Fibroblast of lung (primary cell): ENCODE results near the gene NUP133. TPM values are rescaled to one million over a fixed set of nuclear protein-coding genes. Genes with fewer than 3 reads are reported as not detected.

Experiments used
- DNase-seq, 2 donors: peaks; one replicate each; pipeline versions ENCODE4 v3.0.0 to v3.0.0-alpha.2; 2010; ENCODE audit warnings: low read depth in 2 of 2
- H2AFZ ChIP-seq: 2 replicates; pipeline ENCODE4 v1.5.1; 2012; ENCODE audit warnings: low read length, control low read depth, inconsistent platforms
- H3K27ac ChIP-seq: 2 replicates; pipeline ENCODE4 v1.5.1; 2011; ENCODE audit warnings: low read length, control low read depth; ENCODE audit not compliant: insufficient read depth
- H3K27me3 ChIP-seq: 2 replicates; pipeline ENCODE4 v1.5.1; 2011; ENCODE audit warnings: mild to moderate bottlenecking, low read length; ENCODE audit not compliant: control insufficient read depth, insufficient read depth
- H3K36me3 ChIP-seq: 2 replicates; pipeline ENCODE4 v1.5.1; 2011; ENCODE audit warnings: low read length; ENCODE audit not compliant: control insufficient read depth, insufficient read depth
- H3K4me1 ChIP-seq: 2 replicates; pipeline ENCODE4 v1.5.1; 2011; ENCODE audit warnings: low read length; ENCODE audit not compliant: control insufficient read depth, insufficient read depth; ENCODE audit errors: extremely low read depth
- H3K4me2 ChIP-seq: 2 replicates; pipeline ENCODE4 v1.5.1; 2011; ENCODE audit warnings: low read length, control low read depth; ENCODE audit not compliant: insufficient read depth; ENCODE audit errors: extremely low read depth
- H3K4me3 ChIP-seq, 4 experiments: fragments of 200-600 bp in 1 of 4; sonication (generic) in 1 of 4; replicated peaks in 1 of 4; 2 replicates each; pipeline ENCODE4 v1.5.1; 2011 to 2016; ENCODE audit warnings: low read length in 4 of 4, low read depth in 3 of 4, mild to moderate bottlenecking in 3 of 4, control low read depth in 2 of 4, inconsistent platforms in 1 of 4, mixed read lengths in 1 of 4; ENCODE audit not compliant: insufficient read depth in 1 of 4; ENCODE audit errors: control extremely low read depth in 1 of 4
- H3K79me2 ChIP-seq: 2 replicates; pipeline ENCODE4 v1.5.1; 2012; ENCODE audit warnings: mild to moderate bottlenecking, low read length, inconsistent platforms; ENCODE audit not compliant: control insufficient read depth, insufficient read depth
- H3K9ac ChIP-seq: 2 replicates; pipeline ENCODE4 v1.5.1; 2011; ENCODE audit warnings: mild to moderate bottlenecking, low read length, control low read depth; ENCODE audit not compliant: insufficient read depth
- H3K9me3 ChIP-seq: 2 replicates; pipeline ENCODE4 v1.5.1; 2012; ENCODE audit warnings: low read depth, low read length; ENCODE audit not compliant: control insufficient read depth, insufficient read depth
- H4K20me1 ChIP-seq: 2 replicates; pipeline ENCODE4 v1.5.1; 2011; ENCODE audit warnings: low read length; ENCODE audit not compliant: control insufficient read depth, insufficient read depth; ENCODE audit errors: extremely low read depth
- CTCF ChIP-seq, 2 donors: IDR thresholded peaks in 1 of 2; conservative IDR thresholded peaks in 1 of 2; 1 replicate in 1 of 2; 2 replicates in 1 of 2; pipeline ENCODE4 v1.5.1; 2011 to 2012; ENCODE audit warnings: low read length in 2 of 2, control low read depth in 1 of 2, inconsistent platforms in 1 of 2, low read depth in 1 of 2, mild to moderate bottlenecking in 1 of 2
- EZH2 ChIP-seq: IDR thresholded peaks from 2 replicates; pipeline ENCODE4 v1.5.1; 2012; ENCODE audit warnings: low read length, control low read depth, mild to moderate bottlenecking; ENCODE audit errors: missing control alignments
- polyA plus RNA-seq, 2 donors: library from polyadenylated mRNA; depleted of rRNA in 1 of 2; stranded (reverse) in 1 of 2; unstranded in 1 of 2; fragments of >200 nt; gene quantifications; 2 replicates each; pipeline ENCODE4 v1.2.1, GENCODE V29; 2011 to 2012; ENCODE audit warnings: missing spikeins in 1 of 2
- total RNA-seq: library from RNA; depleted of rRNA; stranded (reverse); fragments of >200 nt; gene quantifications from 2 replicates; pipeline ENCODE4 v1.2.1, GENCODE V29; 2014

NUP133 gene
- total and polyA plus RNA-seq, 2 donors (not counting 1 experiment from before 2014, with no cell fraction given), result 20.8 to 31.9 TPM

GRCh38 chr1:229538945-229539344, 30.8 kb upstream of the NUP133 start:
- H3K4me2 ChIP-seq, result no peak overlapping the region
- H3K4me1 ChIP-seq, result no peaks in the 10 kb centered on the region
- no peak overlapping the region for H2AFZ ChIP-seq
- no peaks in the 10 kb centered on the region for H4K20me1 ChIP-seq
- DNase-seq, result no peak
- H3K27ac ChIP-seq, result no peak overlapping the region
- H3K9me3 ChIP-seq, result no peaks in the 10 kb centered on the region
- no peaks in the 10 kb centered on the region for H3K27me3 ChIP-seq
- no peaks in the 10 kb centered on the region for H3K79me2 ChIP-seq
- no peak overlapping the region for H3K9ac ChIP-seq
- no peak for TF ChIP-seq EZH2
- H3K4me3 ChIP-seq, result no peak overlapping the region
- peaks cover 2% of the 10 kb centered on the region for H3K36me3 ChIP-seq

- H3K9me3 ChIP-seq, result no peaks in the 10 kb centered on the region
- TF ChIP-seq CTCF (conservative IDR thresholded peaks at IDR 0.05 in 1 of 2, IDR thresholded peaks at IDR 0.05 in 1 of 2; ENCODE audit: low read depth in 1 of 2, low read length in 2 of 2), result no peak
- no peak for TF ChIP-seq EZH2
- no peak overlapping the region for H3K9ac ChIP-seq
- no peak overlapping the region for H3K27ac ChIP-seq
- H3K79me2 ChIP-seq, result no peaks in the 10 kb centered on the region
- H4K20me1 ChIP-seq, result no peaks in the 10 kb centered on the region
- no peaks in the 10 kb centered on the region for H3K27me3 ChIP-seq
- peak in 1 of 2 donors; percentile 12 for DNase-seq
- no peak overlapping the region for H3K4me3 ChIP-seq
- no peak overlapping the region for H2AFZ ChIP-seq
- H3K36me3 ChIP-seq, result peaks cover 2% of the 10 kb centered on the region
- no peak overlapping the region for H3K4me2 ChIP-seq
- no peaks in the 10 kb centered on the region for H3K4me1 ChIP-seq
Measured at GRCh38 chr1:229537894-229538293, 29.8 kb upstream of the NUP133 start.

- TF ChIP-seq CTCF (conservative IDR thresholded peaks at IDR 0.05 in 1 of 2, IDR thresholded peaks at IDR 0.05 in 1 of 2; ENCODE audit: low read depth in 1 of 2, low read length in 2 of 2) (no peak), EZH2 (no peak)
- H3K9me3 ChIP-seq, result no peaks in the 10 kb centered on the region
Measured at GRCh38 chr1:229536982-229537381, 28.8 kb upstream of the NUP133 start.

More at GRCh38 chr1:229536982-229537381, 28.8 kb upstream of the NUP133 start:
- Histone ChIP-seq H3K9ac (no peak overlapping the region), H2AFZ (no peak overlapping the region), H3K4me2 (no peak overlapping the region), H3K4me1 (no peaks in the 10 kb centered on the region), H3K4me3 (no peak overlapping the region), H3K79me2 (no peaks in the 10 kb centered on the region), H4K20me1 (no peaks in the 10 kb centered on the region), H3K36me3 (peaks cover 2% of the 10 kb centered on the region), H3K27me3 (no peaks in the 10 kb centered on the region), H3K27ac (no peak overlapping the region)
- no peak for DNase-seq
